HEK293 (cell line): Measurements from ENCODE around the gene RANBP10.
A peak's percentile ranks its signal among the peaks of the same experiment; 100 is the strongest.

Experiments used
- CTCF ChIA-PET: fragments of 350-600 bp; formaldehyde crosslinking; extraction: SDS; loops from one replicate; lab custom pipeline; 2021; ENCODE audit warnings: antibody characterized with exemption; lab: Yijun Ruan, JAX
- POLR2A ChIA-PET: fragments of 300-600 bp; formaldehyde crosslinking; extraction: SDS; loops from one replicate; lab custom pipeline; 2020; ENCODE audit warnings: antibody characterized with exemption, inconsistent platforms; lab: Yijun Ruan, JAX
- H3K27ac ChIP-seq: fragments of 200-500 bp; sonication (Bioruptor generic); 2 replicates; pipeline ENCODE4 v1.5.1; 2014; ENCODE audit warnings: low read depth, low read length, control low read depth, inconsistent platforms; ENCODE audit errors: extremely low read depth
- H3K36me3 ChIP-seq, 2 experiments: fragments of 200-500 bp in 1 of 2; sonication (Bioruptor generic) in 1 of 2; 1 replicate in 1 of 2; 2 replicates in 1 of 2; pipeline ENCODE4 v1.5.1; 2014 to 2017; ENCODE audit warnings: inconsistent platforms in 2 of 2, low read length in 2 of 2; ENCODE audit not compliant: control insufficient read depth in 2 of 2, insufficient read depth in 1 of 2
- H3K4me1 ChIP-seq: fragments of 200-500 bp; sonication (Bioruptor generic); 2 replicates; pipeline ENCODE4 v1.5.1; 2014; ENCODE audit warnings: mild to moderate bottlenecking, low read length, inconsistent platforms; ENCODE audit not compliant: control insufficient read depth, insufficient read depth
- H3K4me3 ChIP-seq: 2 replicates; pipeline ENCODE4 v1.5.1; 2011; ENCODE audit warnings: low read depth, mild to moderate bottlenecking, control low read depth, low read length, moderate library complexity
- H3K9me3 ChIP-seq: fragments of 200-500 bp; sonication (Bioruptor generic); 2 replicates; pipeline ENCODE4 v1.5.1; 2014; ENCODE audit warnings: low read depth, low read length, inconsistent platforms; ENCODE audit not compliant: control insufficient read depth, insufficient read depth
- GLIS1 ChIP-seq: fragments of 450-650 bp; formaldehyde crosslinking; IDR thresholded peaks from 2 replicates; pipeline ENCODE4 v1.5.1; 2016; ENCODE audit warnings: missing biosample characterization, missing genetic modification characterization
- GLIS2 ChIP-seq: fragments of 450-650 bp; formaldehyde crosslinking; IDR thresholded peaks from 2 replicates; pipeline ENCODE4 v1.5.1; 2016; ENCODE audit warnings: missing biosample characterization, missing genetic modification characterization
- IKZF3 ChIP-seq: fragments of 450-650 bp; IDR thresholded peaks from 2 replicates; pipeline ENCODE4 v1.5.0; 2018; ENCODE audit warnings: missing biosample characterization, mild to moderate bottlenecking, missing genetic modification characterization, moderate library complexity
- MYNN ChIP-seq: fragments of 450-650 bp; formaldehyde crosslinking; IDR thresholded peaks from 2 replicates; pipeline ENCODE4 v1.5.1; 2016; ENCODE audit warnings: missing biosample characterization, missing genetic modification characterization, borderline replicate concordance
- REPIN1 ChIP-seq: fragments of 450-650 bp; formaldehyde crosslinking; IDR thresholded peaks from 2 replicates; pipeline ENCODE4 v1.5.1; 2017; ENCODE audit warnings: missing biosample characterization, missing genetic modification characterization, low read depth
- SP7 ChIP-seq: fragments of 450-650 bp; formaldehyde crosslinking; IDR thresholded peaks from 2 replicates; pipeline ENCODE4 v1.5.1; 2016; ENCODE audit warnings: missing biosample characterization, missing genetic modification characterization
- TCF7L2 ChIP-seq: IDR thresholded peaks from 2 replicates; pipeline ENCODE4 v1.6.1; 2011; ENCODE audit warnings: low read depth, mild to moderate bottlenecking, inconsistent platforms, low read length, moderate library complexity, borderline replicate concordance
- ZBTB6 ChIP-seq: fragments of 450-650 bp; formaldehyde crosslinking; IDR thresholded peaks from 2 replicates; pipeline ENCODE4 v1.5.1; 2017; ENCODE audit warnings: missing biosample characterization, missing genetic modification characterization
- ZFP41 ChIP-seq: fragments of 450-650 bp; formaldehyde crosslinking; IDR thresholded peaks from 2 replicates; pipeline ENCODE4 v1.5.1; 2016; ENCODE audit warnings: missing biosample characterization, missing genetic modification characterization, borderline replicate concordance
- ZNF112 ChIP-seq: fragments of 450-650 bp; formaldehyde crosslinking; IDR thresholded peaks from 2 replicates; pipeline ENCODE4 v1.5.0; 2017; ENCODE audit warnings: missing biosample characterization, missing genetic modification characterization
- ZNF223 ChIP-seq: fragments of 450-650 bp; formaldehyde crosslinking; IDR thresholded peaks from 2 replicates; pipeline ENCODE4 v1.5.1; 2016; ENCODE audit warnings: missing biosample characterization, missing genetic modification characterization
- ZNF274 ChIP-seq, 2 experiments: fragments of 200-500 bp in 1 of 2; fragments of 450-650 bp in 1 of 2; sonication (Bioruptor generic) in 1 of 2; formaldehyde crosslinking in 1 of 2; IDR thresholded peaks; 2 replicates each; pipeline versions ENCODE4 v1.5.1 to v1.6.1; 2014 to 2016; ENCODE audit warnings: borderline replicate concordance in 1 of 2, inconsistent platforms in 1 of 2, low read length in 1 of 2, missing biosample characterization in 1 of 2, missing genetic modification characterization in 1 of 2
- ZNF423 ChIP-seq: fragments of 450-650 bp; formaldehyde crosslinking; IDR thresholded peaks from 2 replicates; pipeline ENCODE4 v1.5.1; 2016; ENCODE audit warnings: missing biosample characterization, missing genetic modification characterization
- ZNF521 ChIP-seq: fragments of 450-650 bp; formaldehyde crosslinking; IDR thresholded peaks from 2 replicates; pipeline ENCODE4 v1.5.1; 2017; ENCODE audit warnings: missing biosample characterization, mild to moderate bottlenecking, missing genetic modification characterization
- ZNF610 ChIP-seq: fragments of 450-650 bp; formaldehyde crosslinking; IDR thresholded peaks from 2 replicates; pipeline ENCODE4 v1.5.1; 2016; ENCODE audit warnings: missing biosample characterization, missing genetic modification characterization, borderline replicate concordance
- ZNF623 ChIP-seq: fragments of 450-650 bp; formaldehyde crosslinking; IDR thresholded peaks from 2 replicates; pipeline ENCODE4 v1.5.1; 2016; ENCODE audit warnings: missing biosample characterization, missing genetic modification characterization
- ZNF626 ChIP-seq: fragments of 450-650 bp; sonication (Bioruptor Pico); formaldehyde crosslinking; IDR thresholded peaks from 2 replicates; pipeline ENCODE4 v1.5.1; 2018; ENCODE audit warnings: missing biosample characterization, missing genetic modification characterization, inconsistent platforms
- ZNF629 ChIP-seq: fragments of 450-650 bp; formaldehyde crosslinking; IDR thresholded peaks from 2 replicates; pipeline ENCODE4 v1.5.1; 2017; ENCODE audit warnings: missing biosample characterization, missing genetic modification characterization
- ZNF660 ChIP-seq: fragments of 450-650 bp; IDR thresholded peaks from 2 replicates; pipeline ENCODE4 v1.5.1; 2018; ENCODE audit warnings: missing biosample characterization, mild to moderate bottlenecking, missing genetic modification characterization
- ZNF670 ChIP-seq: fragments of 450-650 bp; formaldehyde crosslinking; IDR thresholded peaks from 2 replicates; pipeline ENCODE4 v1.5.1; 2016; ENCODE audit warnings: missing biosample characterization, missing genetic modification characterization, low read depth
- ZNF704 ChIP-seq: fragments of 450-650 bp; formaldehyde crosslinking; IDR thresholded peaks from 2 replicates; pipeline ENCODE4 v1.5.1; 2016; ENCODE audit warnings: missing biosample characterization, missing genetic modification characterization
- ZNF747 ChIP-seq: fragments of 450-650 bp; formaldehyde crosslinking; IDR thresholded peaks from 2 replicates; pipeline ENCODE4 v1.5.1; 2016; ENCODE audit warnings: missing biosample characterization, missing genetic modification characterization
- ZNF76 ChIP-seq: fragments of 450-650 bp; formaldehyde crosslinking; IDR thresholded peaks from 2 replicates; pipeline ENCODE4; 2016; ENCODE audit warnings: low read depth, missing biosample characterization, missing genetic modification characterization, borderline replicate concordance
- ZSCAN23 ChIP-seq: fragments of 450-650 bp; formaldehyde crosslinking; IDR thresholded peaks from 2 replicates; pipeline ENCODE4 v1.5.1; 2016; ENCODE audit warnings: missing biosample characterization, missing genetic modification characterization
- TF ChIP-seq, protein P1 (sequence below): fragments of 450-650 bp; formaldehyde crosslinking; IDR thresholded peaks from 2 replicates; pipeline ENCODE4 v1.5.1; 2016; ENCODE audit warnings: missing biosample characterization, missing genetic modification characterization
- TF ChIP-seq, protein P2 (sequence below): sonication (generic); formaldehyde crosslinking; IDR thresholded peaks from 2 replicates; pipeline ENCODE4 v1.8.1; 2022; ENCODE audit warnings: mild to moderate bottlenecking, moderate library complexity, missing genetic modification reagents
- TF ChIP-seq, protein P3 (sequence below): fragments of 450-650 bp; formaldehyde crosslinking; IDR thresholded peaks from 2 replicates; pipeline ENCODE4 v1.5.1; 2017; ENCODE audit warnings: missing biosample characterization, missing genetic modification characterization
- TF ChIP-seq, protein P4 (sequence below): fragments of 450-650 bp; formaldehyde crosslinking; IDR thresholded peaks from 2 replicates; pipeline ENCODE4 v1.5.1; 2017; ENCODE audit warnings: missing biosample characterization, missing genetic modification characterization

RANBP10 gene

DNA sequence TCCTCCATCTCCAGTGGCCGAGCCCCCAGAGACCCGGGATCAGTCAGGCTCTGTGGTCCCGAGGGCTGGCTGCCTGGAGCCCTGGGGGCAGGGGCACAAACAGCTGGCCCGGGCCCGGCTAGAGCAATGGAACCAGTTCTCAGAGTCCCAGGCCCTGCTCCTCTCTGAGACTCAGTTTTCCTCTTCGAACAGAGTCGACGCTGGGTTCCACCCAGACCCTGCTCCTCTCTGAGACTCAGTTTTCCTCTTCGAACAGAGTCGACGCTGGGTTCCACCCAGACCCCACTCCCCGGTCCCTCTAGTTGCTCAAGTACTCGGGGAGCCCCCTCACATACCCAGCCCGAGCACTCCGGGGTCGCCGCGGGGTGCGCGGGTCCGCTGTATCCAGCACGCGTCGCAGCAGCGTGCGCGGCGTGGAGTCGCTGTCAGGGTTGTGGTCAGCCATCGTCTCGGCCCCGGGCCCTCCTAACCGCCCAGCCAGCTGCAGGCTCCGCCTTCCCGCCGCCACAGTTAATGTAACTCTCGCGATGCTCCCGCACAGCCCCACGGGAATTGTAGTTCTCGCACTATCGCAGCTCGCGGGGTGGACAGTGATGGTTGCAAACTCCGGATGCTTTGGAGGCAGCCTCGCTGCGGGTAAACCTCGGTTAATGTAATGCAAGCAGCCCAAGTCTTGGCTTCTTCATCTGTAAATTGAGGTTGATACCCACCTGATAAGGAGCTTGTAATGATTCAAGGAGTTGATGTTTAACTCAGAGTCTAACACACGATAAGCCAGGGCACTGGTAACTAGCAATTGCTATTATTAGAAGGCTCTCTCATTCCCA, 27.3 kb upstream of the RANBP10 start (continued):
- TF ChIP-seq ZNF629 (tag by site-specific recombination) (0 out of 2 replicates have a peak, but pooled peaks have one; percentile 20), SP7 (0 out of 2 replicates have a peak, but pooled peaks have one; percentile 18), ZNF626 (no peak), ZNF670 (tag by site-specific recombination) (no peak), ZBTB6 (tag by site-specific recombination) (no peak), GLIS1 (tag by site-specific recombination) (no peak), TCF7L2 (no peak), ZNF112 (tag by site-specific recombination) (no peak), ZNF610 (no peak), IKZF3 (tag by site-specific recombination) (no peak), ZNF623 (tag by site-specific recombination) (no peak), ZNF660 (tag by site-specific recombination) (peak; percentile 37; the same call in 1 of the 2 replicates), ZNF223 (tag by site-specific recombination) (no peak), ZSCAN23 (no peak), REPIN1 (tag by site-specific recombination) (no peak), ZFP41 (tag by site-specific recombination) (no peak), ZNF521 (no peak), ZNF747 (no peak), ZNF76 (tag by site-specific recombination) (peak; percentile 94)
- TF ChIP-seq, protein P1, sequence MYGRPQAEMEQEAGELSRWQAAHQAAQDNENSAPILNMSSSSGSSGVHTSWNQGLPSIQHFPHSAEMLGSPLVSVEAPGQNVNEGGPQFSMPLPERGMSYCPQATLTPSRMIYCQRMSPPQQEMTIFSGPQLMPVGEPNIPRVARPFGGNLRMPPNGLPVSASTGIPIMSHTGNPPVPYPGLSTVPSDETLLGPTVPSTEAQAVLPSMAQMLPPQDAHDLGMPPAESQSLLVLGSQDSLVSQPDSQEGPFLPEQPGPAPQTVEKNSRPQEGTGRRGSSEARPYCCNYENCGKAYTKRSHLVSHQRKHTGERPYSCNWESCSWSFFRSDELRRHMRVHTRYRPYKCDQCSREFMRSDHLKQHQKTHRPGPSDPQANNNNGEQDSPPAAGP (tag by site-specific recombination) = 0 out of 2 replicates have a peak, but pooled peaks have one; percentile 31
- TF ChIP-seq, protein P2, sequence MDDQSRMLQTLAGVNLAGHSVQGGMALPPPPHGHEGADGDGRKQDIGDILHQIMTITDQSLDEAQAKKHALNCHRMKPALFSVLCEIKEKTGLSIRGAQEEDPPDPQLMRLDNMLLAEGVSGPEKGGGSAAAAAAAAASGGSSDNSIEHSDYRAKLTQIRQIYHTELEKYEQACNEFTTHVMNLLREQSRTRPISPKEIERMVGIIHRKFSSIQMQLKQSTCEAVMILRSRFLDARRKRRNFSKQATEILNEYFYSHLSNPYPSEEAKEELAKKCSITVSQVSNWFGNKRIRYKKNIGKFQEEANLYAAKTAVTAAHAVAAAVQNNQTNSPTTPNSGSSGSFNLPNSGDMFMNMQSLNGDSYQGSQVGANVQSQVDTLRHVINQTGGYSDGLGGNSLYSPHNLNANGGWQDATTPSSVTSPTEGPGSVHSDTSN (CRISPR knock-in tag) = 0 out of 2 replicates have a peak, but pooled peaks have one; percentile 48
- TF ChIP-seq, protein P3, sequence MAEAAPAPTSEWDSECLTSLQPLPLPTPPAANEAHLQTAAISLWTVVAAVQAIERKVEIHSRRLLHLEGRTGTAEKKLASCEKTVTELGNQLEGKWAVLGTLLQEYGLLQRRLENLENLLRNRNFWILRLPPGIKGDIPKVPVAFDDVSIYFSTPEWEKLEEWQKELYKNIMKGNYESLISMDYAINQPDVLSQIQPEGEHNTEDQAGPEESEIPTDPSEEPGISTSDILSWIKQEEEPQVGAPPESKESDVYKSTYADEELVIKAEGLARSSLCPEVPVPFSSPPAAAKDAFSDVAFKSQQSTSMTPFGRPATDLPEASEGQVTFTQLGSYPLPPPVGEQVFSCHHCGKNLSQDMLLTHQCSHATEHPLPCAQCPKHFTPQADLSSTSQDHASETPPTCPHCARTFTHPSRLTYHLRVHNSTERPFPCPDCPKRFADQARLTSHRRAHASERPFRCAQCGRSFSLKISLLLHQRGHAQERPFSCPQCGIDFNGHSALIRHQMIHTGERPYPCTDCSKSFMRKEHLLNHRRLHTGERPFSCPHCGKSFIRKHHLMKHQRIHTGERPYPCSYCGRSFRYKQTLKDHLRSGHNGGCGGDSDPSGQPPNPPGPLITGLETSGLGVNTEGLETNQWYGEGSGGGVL (tag by site-specific recombination) = peak; percentile 80

GRCh38 chr16:67833030-67833414, 26.7 kb upstream of the RANBP10 start:
- H3K36me3 ChIP-seq = peaks cover 0 to 44% of the 10 kb centered on the region in 2 experiments; a peak in 2 of 3 replicates
- H3K27ac ChIP-seq = peak overlapping the region; percentile 76
- POLR2A ChIA-PET = interaction anchor here (1.0 to 2.3 kb wide), 9 partner anchors 12 to 271 kb away, joined by 3 to 38 read pairs (median 4); partner anchors contain the start of genes EDC4, GFOD2, NUTF2 and RANBP10
- CTCF ChIA-PET = interaction anchor here (0.9 to 2.6 kb wide), 4 partner anchors 16 to 312 kb away, joined by 4 to 32 read pairs (median 4); no protein-coding TSS in a partner anchor
- no peaks in the 10 kb centered on the region for H3K9me3 ChIP-seq
- peak overlapping the region; percentile 60 for H3K4me3 ChIP-seq
- H3K4me1 ChIP-seq = no peaks in the 10 kb centered on the region
- no peak for TF ChIP-seq ZNF423 (tag by site-specific recombination)
- TF ChIP-seq MYNN = no peak
- no peak for TF ChIP-seq GLIS2 (tag by site-specific recombination)
- TF ChIP-seq ZNF704 (tag by site-specific recombination) = no peak
- TF ChIP-seq, protein P1 (tag by site-specific recombination) = no peak
- TF ChIP-seq, protein P4, sequence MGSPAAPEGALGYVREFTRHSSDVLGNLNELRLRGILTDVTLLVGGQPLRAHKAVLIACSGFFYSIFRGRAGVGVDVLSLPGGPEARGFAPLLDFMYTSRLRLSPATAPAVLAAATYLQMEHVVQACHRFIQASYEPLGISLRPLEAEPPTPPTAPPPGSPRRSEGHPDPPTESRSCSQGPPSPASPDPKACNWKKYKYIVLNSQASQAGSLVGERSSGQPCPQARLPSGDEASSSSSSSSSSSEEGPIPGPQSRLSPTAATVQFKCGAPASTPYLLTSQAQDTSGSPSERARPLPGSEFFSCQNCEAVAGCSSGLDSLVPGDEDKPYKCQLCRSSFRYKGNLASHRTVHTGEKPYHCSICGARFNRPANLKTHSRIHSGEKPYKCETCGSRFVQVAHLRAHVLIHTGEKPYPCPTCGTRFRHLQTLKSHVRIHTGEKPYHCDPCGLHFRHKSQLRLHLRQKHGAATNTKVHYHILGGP = no peak
- TF ChIP-seq ZNF274 (IDR thresholded peaks at IDR 0.05; ENCODE audit: low read length) = no peak
- TF ChIP-seq ZNF274 (tag by site-specific recombination; IDR thresholded peaks at IDR 0.05; ENCODE audit: borderline replicate concordance) = no peak
